GM18508 (cell line): ENCODE data around the gene NELFB.
"Not testable (repeated sequence)": the region's sequence is repeated elsewhere in the genome, so short reads cannot be mapped to it uniquely, and the experiment has no call there.

ENCODE experiments used
- ATAC-seq: cut with Tn5 transposase; IDR thresholded peaks from one replicate; pipeline ENCODE4 v1.9.1; 2021; ENCODE audit warnings: moderate number of reproducible peaks; ENCODE audit not compliant: insufficient read depth, unreplicated experiment

The NELFB gene

DNA sequence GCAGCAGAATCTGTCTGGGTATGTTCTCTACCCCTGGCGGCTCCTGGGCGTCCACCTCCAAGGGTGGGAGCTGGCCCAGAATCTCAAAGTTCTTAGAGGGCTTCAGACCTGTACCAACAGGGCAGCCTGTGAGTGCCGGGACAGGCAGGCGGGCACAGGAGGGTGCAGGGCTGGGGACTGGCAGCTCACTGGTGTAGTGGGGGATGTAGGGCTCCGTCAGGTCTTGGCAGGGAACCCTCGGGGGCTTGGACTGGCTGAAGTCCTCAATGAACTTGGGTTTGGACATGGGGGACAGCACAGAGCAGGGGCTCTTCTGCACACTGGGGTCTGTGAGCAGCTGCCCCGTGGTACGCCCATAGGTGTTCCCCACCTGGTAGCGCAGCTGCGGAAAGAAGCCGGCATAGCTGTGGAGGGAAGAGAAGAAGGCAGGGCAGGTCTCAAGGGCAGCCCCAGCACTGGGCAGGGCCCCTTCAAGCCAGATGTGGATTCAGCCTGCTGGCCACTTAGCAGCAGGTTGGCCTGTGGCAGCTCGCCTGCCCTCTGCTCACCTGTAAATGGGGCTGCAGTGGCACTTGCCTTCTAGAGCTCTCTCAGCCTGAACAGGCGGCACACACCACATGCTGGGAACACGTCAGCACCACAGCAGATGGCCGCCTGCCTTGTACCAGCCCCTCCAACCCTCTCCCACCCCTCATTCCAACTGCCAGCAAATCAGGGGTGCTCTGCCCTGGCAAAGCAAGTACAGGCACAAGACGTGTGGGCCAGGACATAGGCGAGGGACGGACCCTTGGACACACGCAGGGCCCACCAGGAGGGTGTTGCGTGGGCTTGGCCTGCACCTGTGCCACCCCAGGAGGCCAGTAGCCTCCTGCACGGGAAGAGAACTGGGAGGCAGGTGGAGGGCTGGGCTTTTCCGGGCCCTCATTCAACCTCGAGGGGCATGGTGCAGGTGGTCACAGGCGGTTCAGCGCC, 9.4 kb upstream of the NELFB start:
- no peak for ATAC-seq

DNA sequence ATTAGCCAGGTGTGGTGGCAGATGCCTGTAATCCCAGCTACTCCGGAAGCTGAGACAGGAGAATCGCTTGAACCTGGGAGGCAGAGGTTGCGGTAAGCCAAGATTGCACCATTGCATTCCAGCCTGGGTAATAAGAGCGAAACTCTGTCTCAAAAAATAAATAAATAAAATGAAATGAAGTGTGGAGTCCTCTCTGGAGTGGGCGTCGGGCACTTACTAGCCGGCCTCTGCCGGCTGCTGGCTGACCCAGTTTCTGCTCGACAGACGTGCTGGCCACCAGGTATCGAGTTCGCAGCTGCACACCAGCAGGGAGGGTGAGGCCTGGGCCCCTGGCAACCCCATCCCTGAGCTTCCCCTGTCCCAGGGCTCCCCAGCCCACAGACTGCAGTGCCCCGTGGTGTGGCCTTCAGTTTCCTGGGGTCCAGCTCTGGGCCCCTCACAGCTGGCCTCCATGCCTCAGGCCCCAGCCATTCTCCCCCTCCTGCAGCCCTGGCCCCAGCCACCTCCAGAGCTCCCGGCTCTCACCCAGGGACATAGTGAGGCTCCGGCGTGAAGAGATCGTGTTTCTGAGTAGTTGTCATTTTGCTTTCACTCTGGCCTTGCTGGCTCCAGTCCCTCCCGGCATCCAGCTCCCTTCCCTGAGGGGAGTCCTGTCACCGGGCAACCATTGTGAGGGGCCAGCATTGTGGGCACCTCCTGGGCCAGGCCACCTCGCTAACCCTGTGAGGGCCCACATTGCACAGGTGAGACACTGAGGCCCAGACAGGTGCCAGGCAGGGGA, 7.8 kb upstream of the NELFB start:
- ATAC-seq: no peak

DNA sequence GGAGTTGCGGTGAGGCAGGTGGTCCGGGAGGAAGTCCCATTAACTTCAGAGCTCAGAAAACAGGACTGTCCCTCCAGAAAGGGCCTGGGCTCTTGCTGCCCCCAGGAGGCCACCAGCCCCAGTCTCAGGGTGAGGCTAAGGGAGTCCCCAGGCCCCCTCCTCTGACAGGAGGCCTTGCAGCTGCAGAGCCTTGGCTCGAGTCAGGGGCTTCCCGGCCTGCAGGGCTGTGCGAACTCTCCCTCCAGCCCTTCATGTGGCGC, 7.3 kb upstream of the NELFB start:
- ATAC-seq: no peak

DNA sequence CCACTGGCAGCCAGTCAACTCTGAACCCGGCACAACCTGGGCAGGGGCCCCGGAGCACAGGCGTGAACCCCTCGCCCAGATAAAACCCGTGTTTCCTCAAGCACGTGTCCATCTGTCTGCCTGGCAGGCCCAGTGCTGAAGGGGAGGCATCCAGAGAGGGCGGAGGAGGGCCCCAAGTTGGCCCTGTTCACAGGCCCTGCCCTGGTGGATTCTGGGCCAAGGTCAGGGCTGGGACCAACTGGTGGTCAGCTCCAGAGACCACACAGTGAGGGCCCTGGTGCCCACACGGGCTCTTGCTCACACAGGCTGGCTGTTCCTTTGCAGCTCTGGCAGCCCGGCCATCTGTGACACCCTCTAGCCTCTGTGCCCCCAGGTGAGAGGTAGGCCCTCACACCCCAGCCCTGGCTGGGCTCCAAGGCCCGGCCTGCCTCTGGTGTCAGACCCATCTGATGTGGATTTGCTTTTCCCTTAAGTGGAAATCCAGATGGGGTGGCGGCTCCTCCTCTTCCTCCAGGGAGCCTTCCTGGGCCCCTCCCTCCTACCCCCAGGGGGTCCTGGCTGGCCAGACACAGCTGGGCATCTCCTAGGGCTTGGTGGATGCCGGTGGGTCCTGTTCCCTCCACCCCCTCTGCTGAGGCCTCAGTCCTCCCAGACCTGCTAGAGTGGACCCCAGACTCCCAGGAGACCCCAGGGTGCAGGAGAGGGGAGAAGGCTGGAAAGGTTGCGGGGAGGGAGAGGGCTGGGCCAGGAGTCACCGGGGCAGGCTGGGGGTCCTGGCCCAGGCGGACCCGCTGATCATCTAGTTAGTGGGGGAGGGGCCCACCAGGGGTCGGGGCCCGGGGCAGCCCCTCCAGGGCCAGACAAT, 4.6 kb upstream of the NELFB start:
- no peak for ATAC-seq

DNA sequence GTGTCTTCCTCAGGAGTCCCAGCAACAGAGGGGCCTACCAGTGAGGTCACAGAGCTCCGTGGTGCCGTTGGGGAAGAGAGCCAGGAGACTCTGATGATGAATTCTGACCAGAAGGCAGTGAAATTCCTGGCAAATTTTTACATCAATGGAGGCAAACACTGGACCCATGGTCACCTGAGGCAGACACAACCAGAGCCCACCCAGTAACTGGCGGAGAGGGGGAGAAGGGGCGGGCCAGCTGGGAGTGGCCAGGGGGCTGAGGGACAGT, 4.0 kb upstream of the NELFB start, which contains the start of gene STPG3:
STPG3 (plus strand) TSS at position 93 of the 268 bp plus-strand sequence; CDS start at position 94, 1 bp downstream.
- no peak for ATAC-seq

DNA sequence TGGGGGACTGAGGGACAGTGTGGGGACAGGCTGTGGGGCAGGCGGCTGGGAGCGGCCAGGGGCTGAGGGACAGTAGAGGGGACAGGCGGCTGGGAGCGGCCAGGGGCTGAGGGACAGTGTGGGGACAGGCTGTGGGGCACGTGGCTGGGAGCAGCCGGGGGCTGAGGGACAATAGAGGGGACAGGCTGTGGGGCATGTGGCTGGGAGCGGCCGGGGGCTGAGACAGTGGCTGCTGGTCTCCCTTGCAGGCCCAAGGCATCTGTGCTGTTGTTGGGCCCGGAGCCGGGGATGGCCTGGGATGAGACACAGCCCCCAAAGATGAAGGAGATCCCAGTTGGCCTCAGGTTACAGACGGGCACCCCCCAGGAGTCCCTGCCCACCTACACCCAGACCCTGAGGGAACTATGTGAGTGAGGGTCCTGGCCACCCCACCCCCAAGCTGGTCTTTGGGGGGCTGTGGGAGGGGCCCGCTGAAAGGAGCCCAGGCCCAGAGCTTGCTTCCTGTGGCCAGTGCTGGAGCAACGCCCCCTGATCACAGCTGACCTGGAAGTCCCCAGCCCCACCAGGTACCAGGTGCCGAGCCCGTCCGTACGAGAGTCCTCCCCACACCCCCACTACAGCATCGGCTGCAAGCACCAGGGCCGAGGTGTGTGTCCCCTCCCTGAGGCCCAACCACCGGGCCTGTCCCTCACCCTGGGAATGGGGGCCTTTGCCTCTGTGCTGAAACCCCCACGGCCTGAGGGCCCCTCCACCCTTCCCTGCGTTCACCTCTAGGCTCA, 3.4 kb upstream of the NELFB start:
- no peak for ATAC-seq

DNA sequence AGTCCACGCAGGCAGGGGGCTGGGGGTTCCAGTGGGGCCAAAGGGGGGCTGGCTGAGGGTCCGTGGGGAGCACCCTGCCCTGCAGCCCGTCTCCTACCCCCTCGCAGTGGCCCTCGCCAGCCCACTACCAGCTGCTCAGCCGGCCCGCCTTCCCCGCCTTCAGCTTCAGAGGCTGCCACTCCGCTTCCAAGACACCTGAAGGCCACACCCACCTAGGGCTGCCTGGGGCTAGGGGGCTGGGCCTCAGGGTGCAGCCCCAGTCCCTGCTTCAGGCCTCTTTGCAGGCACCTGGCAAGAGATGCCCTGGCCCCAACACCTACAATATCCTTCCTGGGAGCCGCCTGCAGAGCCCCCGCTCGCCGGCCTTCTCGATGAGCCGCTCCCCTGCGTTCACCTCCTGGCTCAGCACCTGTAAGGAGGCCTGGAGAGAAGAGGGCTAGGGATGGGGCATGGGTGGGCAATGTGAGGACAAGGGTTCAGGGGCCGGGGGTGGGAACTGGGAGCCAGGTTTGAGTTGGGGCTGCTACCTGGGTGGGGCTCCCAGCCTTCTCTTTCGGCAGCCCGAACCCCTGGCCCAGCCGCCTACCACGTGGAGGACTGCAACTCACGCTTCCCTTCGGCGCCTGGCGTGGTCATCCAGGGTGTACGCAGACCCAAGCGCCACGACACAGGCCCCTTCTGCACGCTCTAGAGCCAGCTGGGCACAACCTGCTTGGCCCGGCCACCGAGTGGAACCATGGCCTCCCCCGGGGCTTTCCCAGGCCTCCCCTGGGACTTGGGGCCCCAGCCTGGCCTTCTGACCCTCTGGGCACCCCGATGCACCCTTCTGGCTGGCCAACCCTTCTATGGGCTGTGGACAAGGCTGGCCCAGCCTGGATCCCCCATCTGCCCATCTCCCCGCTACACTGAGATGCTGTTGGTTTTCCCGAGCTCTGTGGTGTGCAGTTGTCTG, 2.3 kb upstream of the NELFB start:
- ATAC-seq: no peak

DNA sequence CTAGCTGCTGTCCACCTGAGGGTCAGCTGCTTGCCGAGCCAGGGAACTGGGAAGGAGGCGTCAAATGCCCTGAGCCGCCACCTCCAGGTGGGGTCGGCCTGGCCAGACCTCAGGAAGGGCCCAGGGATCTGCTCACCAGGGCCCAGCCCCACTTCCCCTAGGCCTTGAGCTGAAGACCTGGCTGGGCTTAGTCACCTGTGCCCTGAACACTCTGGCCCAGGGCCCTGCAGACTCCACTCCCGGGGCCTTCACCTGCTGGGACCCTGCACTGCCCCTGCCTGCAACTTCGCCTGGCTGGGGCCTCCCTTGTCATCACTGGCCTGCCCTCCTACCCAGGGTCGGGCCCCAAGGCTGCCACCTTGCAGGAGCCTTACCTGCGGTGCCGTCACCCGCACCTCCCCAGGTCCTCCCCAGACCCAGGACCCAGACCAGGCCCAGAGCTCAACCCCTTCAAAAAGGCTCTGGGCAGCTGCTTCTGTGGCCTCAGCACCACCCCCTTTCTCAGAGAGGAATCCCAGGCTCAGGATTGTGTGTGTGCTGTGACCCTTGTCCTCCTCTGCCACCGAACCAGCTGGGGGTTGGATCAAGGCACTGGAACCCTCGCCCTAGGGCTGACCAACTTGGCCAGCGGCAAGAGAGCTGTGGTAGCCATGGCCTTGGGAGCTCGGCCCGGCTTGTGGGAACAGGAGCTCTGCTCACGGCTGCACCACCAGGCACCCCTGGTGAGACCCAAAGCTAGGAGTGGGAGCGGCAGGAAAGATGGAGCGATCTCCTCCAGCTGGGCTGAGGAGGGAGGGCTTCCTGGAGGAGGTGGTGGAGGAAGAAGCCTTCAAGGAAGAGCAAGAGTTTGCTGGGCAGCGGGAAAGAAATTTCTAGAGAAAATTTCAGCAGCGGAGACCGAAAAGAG, 1.2 kb upstream of the NELFB start:
- ATAC-seq: no peak

DNA sequence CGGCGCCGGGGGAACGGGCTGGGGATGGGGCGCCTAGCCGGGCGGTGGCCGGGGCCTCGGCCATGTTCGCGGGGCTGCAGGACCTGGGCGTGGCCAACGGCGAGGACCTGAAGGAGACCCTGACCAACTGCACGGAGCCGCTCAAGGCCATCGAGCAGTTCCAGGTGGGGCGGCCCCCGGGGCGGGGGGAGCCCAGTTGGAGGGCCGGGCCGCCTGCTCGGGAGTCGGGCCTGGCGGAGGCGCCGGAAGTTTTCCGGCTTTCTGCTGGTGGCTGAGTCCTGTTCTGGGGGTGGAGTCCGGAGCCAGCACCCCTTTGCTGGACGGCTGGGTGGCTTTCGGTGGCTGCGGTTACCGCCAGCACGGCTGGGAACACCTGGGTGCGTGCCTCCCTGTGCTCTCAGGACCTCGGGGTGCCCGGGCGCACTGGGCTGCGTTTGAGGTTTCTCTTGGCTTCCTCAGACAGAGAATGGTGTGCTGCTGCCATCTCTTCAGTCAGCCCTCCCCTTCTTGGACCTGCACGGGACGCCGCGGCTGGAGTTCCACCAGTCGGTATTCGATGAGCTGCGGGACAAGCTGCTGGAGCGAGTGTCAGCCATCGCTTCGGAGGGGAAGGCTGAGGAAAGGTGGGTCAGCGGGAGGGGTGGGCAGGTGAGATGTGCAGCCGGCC, 454 bp downstream of the NELFB start:
- ATAC-seq: no peak

DNA sequence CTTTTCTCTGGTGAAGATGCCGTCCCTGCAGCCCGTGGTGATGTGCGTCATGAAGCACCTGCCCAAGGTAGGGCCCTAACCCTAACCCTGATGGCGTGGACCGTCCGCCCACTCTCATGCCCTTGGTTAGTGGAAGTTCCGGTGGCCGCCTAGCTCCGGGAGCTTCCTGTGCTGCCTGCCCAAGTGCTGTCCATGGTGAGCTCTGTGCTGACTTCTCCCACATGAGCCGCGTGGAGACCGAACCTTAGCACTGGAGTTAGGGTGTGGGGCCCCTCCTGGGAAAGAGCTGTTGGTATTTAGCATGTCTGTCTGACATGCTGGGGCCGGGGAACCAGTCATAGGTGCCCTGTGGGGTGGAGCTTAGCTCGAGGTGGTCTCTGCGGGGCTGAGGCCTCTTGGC, 1.2 kb downstream of the NELFB start:
- no peak for ATAC-seq

DNA sequence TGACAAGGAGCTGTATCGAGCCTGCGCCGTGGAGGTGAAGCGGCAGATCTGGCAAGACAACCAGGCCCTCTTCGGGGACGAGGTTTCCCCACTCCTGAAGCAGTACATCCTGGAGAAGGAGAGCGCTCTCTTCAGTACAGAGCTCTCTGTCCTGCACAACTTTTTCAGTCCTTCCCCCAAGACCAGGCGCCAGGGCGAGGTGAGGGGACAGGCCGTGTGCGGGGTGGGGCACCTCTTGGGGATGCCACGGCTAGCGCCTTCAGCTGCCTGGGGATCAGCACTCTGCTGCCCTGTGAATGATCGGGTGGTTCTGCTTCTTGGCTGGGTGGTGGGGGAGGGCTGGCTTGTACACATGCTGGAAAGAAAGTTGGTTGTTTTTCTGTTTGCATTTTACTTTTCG, 1.7 kb downstream of the NELFB start:
- no peak for ATAC-seq

DNA sequence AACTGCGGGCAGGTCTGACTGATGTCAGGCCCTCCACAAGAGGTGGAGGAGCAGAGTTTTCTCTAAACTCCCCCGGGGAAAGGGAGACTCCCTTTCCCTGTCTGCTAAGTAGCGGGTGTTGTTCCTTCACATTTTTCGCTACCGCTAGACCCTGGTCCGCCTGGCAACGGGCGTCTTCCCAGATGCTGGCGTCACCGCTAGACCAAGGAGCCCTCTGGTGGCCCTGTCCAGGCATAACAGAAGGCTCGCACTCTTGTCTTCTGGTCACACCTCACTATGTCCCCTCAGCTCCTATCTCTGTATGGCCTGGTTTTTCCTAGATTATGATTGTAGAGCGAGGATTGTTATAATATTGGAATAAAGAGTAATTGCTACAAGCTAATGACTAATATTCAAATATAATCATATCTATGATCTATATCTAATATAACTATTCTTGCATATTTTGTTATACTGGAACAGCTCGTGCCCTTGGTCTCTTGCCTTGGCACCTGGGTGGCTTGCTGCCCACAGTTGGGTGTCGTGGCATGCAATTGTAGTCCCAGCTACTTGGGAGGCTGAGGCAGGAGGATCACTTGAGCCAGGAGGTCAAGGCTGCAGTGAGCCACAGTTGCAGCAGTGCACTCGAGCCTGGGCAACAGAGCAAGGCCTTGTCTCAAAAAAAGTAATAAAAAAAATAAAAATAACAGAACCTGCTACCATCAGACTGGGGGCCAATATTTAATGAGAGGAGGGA, 7.2 kb downstream of the NELFB start:
- ATAC-seq: not testable (repeated sequence)

DNA sequence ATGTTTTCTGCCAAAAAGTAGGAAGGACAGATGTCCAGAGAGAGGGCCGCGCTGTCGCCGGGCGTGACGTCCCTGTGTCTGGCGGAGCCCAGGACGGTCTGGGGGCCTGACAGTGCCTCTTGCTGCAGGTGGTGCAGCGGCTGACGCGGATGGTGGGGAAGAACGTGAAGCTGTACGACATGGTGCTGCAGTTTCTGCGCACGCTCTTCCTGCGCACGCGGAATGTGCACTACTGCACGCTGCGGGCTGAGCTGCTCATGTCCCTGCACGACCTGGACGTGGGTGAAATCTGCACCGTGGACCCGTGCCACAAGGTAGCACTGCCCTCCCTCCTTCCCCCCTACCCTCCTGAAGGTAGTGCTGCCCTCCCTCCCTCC, 7.8 kb downstream of the NELFB start:
- no peak for ATAC-seq

DNA sequence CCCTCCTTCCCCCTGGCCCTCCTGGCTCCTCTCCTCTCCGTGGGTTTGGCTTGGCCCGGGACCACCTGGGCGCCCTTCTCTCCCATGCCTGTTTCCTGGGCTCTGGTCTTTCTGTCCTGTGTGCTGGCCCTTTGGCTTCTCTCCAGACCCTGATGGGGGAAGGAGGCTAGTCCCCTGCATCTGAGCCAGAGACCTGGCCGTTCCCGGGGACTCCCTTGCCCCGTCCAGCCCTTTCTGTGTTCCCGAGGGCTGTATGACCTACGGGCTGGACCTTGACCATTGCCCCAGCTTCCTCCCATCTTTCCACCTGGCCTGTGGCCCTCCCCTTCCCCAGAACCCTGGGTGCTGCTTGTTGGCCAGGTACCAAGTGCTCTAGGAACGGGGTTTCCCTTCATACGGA, 8.4 kb downstream of the NELFB start:
- ATAC-seq: no peak

DNA sequence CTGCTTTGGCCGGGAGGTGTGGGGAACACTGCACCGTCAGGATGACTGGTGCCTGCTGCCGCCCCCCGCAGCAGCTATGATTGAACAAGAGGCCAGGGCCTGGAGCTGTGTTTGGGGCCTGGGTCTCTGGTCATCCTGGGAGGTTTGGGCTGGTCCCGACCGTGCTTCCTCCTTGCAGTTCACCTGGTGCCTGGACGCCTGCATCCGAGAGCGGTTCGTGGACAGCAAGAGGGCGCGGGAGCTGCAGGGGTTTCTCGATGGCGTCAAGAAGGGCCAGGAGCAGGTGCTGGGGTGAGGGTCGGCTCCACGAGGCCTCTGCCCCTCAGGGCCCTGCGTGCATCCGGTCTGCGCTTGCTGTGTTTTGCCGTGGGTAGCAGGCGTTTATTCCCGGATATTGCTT, 8.9 kb downstream of the NELFB start:
- ATAC-seq: no peak

DNA sequence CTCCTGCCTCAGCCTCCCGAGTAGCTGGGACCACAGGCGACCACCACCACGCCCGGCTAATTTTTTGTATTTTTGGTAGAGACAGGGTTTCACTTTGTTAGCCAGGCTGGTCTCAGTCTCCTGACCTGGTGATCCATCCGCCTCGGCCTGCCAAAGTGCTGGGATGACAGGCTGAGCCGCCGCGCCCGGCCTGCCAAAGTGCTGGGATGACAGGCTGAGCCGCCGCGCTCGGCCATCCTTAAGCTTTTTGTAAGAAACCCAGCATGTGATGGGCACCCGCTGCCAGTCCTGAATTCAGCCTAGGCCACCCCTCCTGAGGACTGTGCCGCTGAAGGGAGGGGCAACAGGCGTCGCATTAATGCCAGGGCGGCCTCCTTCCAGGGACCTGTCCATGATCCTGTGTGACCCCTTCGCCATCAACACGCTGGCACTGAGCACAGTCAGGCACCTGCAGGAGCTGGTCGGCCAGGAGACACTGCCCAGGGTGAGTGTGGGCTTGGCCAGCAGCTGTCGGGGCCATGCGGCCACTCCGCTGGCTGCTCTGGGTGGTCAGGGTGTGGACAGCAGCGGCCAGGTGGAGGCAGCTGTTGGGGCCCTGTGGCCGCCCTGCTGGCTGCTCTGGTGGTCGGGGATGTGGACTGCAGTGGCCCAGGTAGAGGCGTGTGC, 10.5 kb downstream of the NELFB start:
- no peak for ATAC-seq

DNA sequence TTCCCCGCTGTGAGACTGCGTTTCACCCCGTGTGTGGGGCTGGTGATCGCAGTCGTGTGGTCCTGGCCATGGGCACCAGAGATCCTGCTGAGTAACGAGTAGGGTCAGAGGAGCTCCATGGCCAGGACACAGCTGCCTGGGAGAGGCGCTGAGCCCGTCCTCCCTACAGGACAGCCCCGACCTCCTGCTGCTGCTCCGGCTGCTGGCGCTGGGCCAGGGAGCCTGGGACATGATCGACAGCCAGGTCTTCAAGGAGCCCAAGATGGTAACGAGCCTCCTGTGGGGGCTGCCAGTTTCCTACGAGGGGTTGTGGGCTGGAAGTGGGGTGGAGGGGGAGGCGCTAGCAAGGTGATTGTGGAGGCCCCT, 11.0 kb downstream of the NELFB start:
- ATAC-seq: no peak
